GM18951 (cell line): ENCODE measurements around the gene OR14A2.
"Not testable (repeated sequence)": the region's sequence is repeated elsewhere in the genome, so short reads cannot be mapped to it uniquely, and the experiment has no call there.

Experiments
- POLR2A ChIP-seq: IDR thresholded peaks from 4 replicates; pipeline ENCODE4 v1.6.1; 2011; ENCODE audit warnings: mild to moderate bottlenecking; ENCODE audit not compliant: insufficient read length, insufficient read depth; ENCODE audit errors: extremely low read depth
- in situ Hi-C: fragments of 300-500 bp; cut with MboI; formaldehyde crosslinking; loops from one replicate; pipeline ENCODE4 v1.12.0; 2022; ENCODE audit warnings: low sequenced_read_pairs, mixed read lengths, inconsistent platforms; ENCODE audit not compliant: unreplicated experiment

OR14A2 gene

DNA sequence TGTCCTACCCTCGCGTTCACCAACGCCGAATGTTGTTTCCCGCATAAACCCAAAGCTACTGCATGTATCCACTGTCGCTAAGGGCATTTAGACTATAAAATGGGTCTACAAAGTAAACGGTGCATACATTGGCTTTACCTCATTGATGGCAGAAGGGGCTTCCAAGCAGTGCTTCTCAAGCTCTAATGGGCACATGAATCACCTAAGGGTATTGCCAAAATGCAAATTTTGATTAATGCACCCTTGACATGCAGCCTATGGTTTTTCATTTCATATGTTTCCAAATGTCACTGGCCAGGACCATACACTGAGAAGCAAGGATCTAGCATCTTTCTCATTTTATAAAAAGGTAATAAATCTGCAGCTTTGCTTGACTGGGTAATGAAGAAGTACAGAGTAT, 34.2 kb downstream of the OR14A2 start:
- in situ Hi-C loops, result no loop called here
- TF ChIP-seq POLR2A, result no peak

DNA sequence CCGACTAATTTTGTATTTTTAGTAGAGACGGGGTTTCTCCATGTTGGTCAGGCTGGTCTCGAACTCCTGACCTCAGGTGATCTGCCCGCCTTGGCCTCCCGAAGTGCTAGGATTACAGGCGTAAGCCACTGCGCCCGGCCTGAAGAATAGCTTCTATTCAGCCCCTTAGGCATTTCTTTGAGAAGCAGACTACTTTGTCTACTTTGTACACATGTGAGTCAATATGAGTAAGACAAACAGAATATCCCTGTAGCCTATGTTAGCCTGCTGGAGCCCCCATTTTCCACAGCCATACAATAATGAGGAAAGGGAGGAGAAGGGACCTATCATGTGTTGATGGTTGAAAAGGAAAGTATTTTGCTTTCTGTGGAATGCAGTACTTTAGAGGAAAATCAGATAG, 37.3 kb downstream of the OR14A2 start:
- in situ Hi-C loops, result not testable (repeated sequence)

DNA sequence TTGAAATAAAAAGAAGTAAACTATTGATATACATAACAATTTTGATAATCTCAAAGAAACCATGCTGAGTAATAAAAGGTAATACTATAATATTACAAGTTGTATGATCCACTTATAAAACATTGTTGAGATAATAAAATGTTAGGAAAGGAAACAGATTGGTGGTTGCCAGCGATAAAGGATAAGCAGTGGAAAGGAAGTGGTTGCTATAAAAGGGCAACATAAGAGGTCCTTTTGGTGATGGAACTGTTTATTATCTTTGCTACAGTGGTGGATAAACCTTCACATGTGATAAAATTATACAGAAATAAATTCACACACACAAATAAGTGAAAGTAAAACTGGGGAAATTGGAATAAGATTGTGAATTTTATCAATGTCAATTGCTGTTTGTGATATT, 46.6 kb downstream of the OR14A2 start:
- in situ Hi-C loops, result no loop called here
- TF ChIP-seq POLR2A, result no peak

GRCh38 chr1:247681288-247681897, 66.5 kb downstream of the OR14A2 start:
- in situ Hi-C loops, result no loop called here
- no peak for TF ChIP-seq POLR2A

DNA sequence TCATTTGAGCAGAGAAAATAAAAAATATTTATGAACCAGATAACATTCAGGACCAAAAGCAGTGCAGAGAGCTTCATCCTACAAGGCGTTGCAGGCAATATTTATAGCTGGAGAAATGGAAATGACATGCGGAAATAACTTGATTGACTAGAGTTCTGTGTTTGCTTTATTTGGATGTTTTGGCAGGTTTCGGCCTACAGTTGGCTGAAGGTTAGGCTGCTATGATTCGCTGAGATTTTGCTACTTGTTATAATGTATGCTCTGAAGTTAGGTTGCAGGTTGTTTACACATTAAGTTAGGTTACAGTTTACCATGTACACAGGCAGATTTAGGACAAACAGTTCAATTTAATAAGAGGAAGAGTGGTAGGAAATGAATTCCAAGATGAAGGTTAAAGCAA, 67.8 kb downstream of the OR14A2 start:
- in situ Hi-C loops, result no loop called here
- no peak for TF ChIP-seq POLR2A

DNA sequence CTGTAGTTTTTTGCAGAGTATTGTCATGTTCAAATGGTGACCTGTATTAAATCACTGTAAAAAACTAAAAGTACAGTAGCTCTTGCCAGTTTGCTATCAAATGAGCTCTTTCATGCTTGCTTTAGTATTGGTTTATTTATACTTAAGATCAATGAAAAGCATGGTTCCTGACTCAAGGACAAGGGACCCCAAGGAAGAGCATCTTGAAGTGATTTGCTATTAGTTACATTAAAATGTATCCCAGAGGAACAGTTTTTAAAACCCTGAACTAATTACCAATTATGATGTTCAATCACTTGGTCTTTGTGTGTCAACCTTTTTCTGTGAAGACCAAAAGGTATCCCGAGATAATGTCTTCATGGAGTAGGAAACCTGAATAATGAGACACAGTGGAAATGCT, 68.3 kb downstream of the OR14A2 start, which contains the start of gene OR13G1:
Gene OR13G1, minus strand, starts transcription at position 101 of the 400 bp plus-strand sequence. CDS start 6,698 bp downstream, outside the sequence.
- in situ Hi-C loops, result no loop called here

More for the DNA sequence above, 68.3 kb downstream of the OR14A2 start, which contains the start of gene OR13G1:
- no peak for TF ChIP-seq POLR2A
